ENCODE results near the gene CDK9.
"Not testable (repeated sequence)": the region's sequence is repeated elsewhere in the genome, so short reads cannot be mapped to it uniquely, and the experiment has no call there.

Gene CDK9

DNA sequence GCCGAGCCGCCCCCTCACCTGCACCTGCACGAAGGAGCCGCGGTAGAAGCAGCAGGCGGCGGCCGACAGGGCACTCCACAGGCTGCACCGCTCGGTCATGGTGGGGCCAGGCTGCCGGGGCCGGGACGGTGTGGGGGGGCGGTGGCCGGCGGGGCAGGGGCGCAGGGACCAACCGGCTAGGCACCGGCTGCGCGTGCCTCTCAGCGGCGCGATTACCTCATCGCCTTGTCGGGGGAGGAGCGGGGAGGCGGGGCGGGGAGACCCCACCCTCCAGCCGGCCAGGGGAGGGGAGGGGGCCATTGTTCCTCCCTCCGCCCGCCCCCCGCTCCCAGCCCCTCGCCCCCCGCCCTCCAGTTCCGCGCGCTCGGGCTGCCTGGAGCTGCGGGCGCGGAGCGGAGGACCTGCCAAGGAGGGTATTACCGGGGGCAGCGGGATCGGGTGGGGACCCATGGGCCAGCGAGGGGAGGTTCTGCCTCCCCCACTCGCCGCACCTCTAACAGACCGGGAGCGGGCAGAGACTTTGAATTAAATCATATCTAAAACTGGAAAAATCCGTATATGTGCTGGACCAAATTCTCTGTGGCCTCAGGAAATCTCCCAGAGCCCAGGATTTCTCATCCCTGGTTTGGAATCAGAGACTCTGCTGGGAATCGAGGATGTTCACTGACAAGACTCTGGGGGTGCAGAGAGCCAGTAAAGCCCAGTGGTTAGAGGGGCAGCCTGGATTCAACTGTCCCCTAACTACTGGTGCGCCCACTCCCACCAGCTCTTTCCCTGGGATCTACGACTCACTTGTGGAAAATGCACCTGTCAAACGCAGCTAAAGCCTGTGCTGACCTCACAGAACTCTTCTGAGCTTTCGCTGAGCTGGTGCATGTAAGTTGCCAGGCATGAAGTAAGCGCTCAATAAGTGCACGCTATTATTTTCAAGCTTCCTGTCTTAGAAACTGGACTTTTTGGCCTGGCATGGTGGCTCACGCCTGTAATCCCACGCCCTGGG is 30.5 kb upstream of the CDK9 start:
- no peak overlapping the region for H3K4me3 ChIP-seq (ENCODE audit: low read depth, low read length)
- TF ChIP-seq, protein P1, sequence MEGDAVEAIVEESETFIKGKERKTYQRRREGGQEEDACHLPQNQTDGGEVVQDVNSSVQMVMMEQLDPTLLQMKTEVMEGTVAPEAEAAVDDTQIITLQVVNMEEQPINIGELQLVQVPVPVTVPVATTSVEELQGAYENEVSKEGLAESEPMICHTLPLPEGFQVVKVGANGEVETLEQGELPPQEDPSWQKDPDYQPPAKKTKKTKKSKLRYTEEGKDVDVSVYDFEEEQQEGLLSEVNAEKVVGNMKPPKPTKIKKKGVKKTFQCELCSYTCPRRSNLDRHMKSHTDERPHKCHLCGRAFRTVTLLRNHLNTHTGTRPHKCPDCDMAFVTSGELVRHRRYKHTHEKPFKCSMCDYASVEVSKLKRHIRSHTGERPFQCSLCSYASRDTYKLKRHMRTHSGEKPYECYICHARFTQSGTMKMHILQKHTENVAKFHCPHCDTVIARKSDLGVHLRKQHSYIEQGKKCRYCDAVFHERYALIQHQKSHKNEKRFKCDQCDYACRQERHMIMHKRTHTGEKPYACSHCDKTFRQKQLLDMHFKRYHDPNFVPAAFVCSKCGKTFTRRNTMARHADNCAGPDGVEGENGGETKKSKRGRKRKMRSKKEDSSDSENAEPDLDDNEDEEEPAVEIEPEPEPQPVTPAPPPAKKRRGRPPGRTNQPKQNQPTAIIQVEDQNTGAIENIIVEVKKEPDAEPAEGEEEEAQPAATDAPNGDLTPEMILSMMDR (IDR thresholded peaks at IDR 0.05; ENCODE audit: borderline replicate concordance, insufficient read depth, low read depth, low read length) = no peak

DNA sequence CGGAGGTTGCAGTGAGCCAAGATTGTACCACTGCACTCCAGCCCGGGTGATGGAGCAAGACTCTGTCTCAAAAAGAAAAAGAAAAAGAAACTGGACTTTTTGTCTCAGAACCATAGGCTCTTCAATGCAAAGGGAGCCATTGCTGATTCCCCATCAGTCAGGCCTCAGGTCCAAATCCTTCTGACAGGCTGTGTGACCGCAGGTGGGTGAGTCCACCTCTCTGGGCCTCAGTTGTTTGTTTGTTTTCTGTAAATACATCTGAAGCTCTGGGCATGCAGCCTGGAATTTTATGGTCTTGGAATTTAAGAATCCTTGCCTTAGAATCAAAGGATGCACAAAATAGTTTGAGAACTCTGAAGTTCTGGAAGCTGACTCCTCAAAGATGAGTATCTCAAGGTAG is 29.6 kb upstream of the CDK9 start:
- TF ChIP-seq, protein P1 (IDR thresholded peaks at IDR 0.05; ENCODE audit: borderline replicate concordance, insufficient read depth, low read depth, low read length) = no peak
- H3K4me3 ChIP-seq (ENCODE audit: low read depth, low read length) = no peak overlapping the region

DNA sequence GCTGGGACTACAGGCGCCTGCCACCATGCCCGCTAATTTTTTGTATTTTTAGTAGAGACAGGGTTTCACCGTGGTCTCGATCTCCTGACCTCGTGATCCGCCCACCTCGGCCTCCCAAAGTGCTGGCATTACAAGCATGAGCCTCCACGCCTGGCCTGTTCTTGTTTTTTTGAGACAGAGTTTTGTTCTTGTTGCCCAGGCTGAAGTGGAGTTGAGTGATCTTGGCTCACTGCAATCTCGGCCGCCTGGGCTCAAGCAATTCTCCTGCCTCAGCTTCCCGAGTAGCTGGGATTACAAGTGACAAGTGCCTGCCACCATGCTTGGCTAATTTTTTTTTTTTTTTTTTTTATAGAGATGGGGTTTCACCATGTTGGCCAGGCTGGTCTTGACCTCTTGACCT is 29.1 kb upstream of the CDK9 start:
- H3K4me3 ChIP-seq (ENCODE audit: low read depth, low read length) = not testable (repeated sequence)

DNA sequence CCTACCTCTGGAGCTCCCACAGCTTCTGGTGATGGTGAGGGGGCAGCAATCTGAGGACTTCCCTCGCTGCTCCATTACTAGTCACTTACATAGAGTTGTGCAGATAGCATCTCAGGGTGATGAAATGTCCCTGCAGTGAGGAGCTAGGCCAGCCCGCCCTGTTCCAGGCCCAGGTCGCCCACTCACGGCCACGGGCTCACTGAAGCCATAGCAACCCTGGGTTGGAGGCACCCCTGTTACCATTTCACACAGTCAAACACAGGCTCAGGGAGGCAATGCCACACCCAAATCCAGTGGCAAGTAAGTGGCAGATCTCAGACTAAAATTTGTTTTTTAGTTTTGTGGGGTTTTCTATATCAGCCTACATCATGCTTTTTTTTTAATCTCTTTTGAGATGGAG is 27.0 kb upstream of the CDK9 start:
- TF ChIP-seq, protein P1 (IDR thresholded peaks at IDR 0.05; ENCODE audit: borderline replicate concordance, insufficient read depth, low read depth, low read length) = no peak
- H3K4me3 ChIP-seq (ENCODE audit: low read depth, low read length) = no peak overlapping the region

DNA sequence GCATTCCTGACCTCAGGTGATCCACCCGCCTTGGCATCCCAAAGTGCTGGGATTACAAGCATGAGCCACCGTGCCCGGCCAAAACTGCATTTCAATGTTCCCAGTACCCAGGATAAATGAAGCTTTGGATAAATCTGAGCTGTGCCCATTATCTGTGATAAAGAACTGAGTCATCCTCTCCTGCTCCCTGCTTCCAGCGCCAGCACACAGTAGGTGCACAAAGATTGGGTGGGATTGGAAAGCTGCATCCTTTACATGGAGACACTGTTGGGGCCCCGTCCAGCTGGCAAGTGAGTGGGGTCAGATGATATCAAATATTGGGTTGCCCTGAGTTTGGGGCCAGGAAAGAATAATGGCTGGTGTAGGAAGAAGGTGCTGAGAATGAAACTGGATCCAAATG is 24.8 kb upstream of the CDK9 start:
- H3K4me3 ChIP-seq (ENCODE audit: low read depth, low read length) = no peak overlapping the region
- TF ChIP-seq, protein P1 (IDR thresholded peaks at IDR 0.05; ENCODE audit: borderline replicate concordance, insufficient read depth, low read depth, low read length) = no peak

DNA sequence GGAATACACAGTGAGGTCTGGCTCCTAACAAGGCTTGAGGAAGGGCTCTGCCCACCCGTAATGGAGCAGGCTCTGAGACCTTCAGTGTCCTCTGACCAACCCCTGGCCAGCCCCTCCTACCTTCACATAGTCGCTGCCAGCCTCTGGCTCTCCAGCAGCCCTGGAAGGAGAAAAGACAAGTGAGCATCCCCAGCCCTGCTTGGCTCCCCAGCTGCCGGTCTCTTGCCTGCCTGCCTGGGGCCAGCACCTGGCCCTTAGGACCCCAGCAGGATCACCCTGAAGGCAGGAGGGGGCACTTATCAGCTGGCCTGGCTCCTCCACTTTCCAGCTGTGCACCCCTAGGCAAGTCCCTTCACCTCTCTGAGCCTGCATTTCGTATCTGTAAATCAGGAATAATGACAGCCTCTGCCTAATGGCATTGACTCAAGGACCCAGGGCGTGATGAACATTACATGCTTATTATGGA is 24.3 kb upstream of the CDK9 start:
- TF ChIP-seq, protein P1 (IDR thresholded peaks at IDR 0.05; ENCODE audit: borderline replicate concordance, insufficient read depth, low read depth, low read length) = no peak
- no peak overlapping the region for H3K4me3 ChIP-seq (ENCODE audit: low read depth, low read length)

DNA sequence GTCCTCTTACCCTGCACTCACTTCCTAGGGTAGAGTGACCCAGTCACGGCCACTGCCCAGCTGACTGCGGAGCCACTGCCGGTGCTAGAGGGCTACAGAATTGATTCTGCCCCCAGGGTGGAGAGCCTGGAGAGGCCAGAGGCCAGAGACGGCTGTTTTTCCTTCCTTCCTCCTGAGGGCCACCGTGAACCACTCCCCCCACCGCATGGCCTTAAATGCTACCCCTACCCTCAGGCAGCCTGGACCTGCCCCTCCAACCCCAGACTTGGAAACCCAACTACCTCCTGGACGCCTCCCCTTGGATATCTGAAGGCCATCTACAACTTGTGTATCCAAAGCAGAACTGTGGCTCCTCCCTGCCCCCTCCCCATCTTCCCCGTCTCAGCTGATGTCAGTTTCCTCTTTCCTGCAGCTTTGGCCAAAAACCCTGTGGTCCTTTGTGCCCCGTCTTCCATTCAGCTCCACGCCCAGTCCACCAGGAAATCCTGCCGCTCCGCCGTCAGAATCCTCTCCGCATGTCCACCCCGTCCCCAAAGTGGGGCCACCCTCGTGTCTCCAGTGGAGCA is 23.6 kb upstream of the CDK9 start:
- TF ChIP-seq, protein P1 (IDR thresholded peaks at IDR 0.05; ENCODE audit: borderline replicate concordance, insufficient read depth, low read depth, low read length) = no peak
- no peak overlapping the region for H3K4me3 ChIP-seq (ENCODE audit: low read depth, low read length)
